ENCODE data around the gene CLIP2.
"Not testable (repeated sequence)": the region's sequence is repeated elsewhere in the genome, so short reads cannot be mapped to it uniquely, and the experiment has no call there.

The CLIP2 gene

GRCh38 chr7:74407958-74408357 lies 118.8 kb downstream of the CLIP2 start:
- DNase-seq = no peak

- DNase-seq = no peak
Observed at GRCh38 chr7:74409571-74409970, 120.4 kb downstream of the CLIP2 start.

DNA sequence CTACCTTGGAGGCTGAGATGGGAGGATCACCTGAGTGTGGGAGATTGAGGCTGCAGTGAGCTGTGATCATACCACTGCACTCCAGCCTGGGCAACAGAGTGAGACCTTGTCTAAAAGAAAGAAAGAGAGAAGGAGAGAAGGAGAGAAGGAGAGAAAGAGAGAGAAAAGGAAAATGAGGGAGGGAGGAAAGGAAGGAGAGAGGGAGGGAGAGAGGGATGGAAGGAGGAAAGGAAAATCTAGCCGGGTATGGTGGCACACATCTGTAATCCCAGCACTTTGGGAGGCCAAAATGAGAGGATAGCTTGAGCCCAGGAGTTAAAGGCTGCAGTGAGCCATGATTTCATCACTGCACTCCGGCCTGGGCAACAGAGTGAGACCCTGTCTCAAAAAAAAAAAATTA lies 121.6 kb downstream of the CLIP2 start:
- DNase-seq = no peak

DNA sequence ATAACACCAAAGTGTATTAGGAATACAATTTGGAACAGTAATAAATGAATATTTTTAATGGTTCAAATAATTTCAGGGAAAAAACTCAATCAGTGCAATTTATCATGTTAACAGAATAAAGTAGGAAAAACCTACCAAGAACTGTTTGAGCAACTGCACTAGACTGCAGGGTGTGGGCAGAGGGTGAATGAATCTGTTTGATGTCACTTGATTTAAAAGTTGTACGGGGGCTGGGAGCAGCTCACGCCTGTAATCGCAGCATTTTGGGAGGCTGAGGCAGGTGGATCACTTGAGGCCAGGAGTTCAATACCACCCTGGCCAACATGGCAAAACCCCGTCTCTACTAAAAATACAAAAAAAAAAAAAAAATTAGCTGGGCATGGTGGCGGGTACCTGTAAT lies 122.4 kb downstream of the CLIP2 start:
- not testable (repeated sequence) for DNase-seq

GRCh38 chr7:74412056-74412455 lies 122.8 kb downstream of the CLIP2 start:
- no peak for DNase-seq

- DNase-seq = no peak
Observed at GRCh38 chr7:74412603-74413002, 123.4 kb downstream of the CLIP2 start.

GRCh38 chr7:74414595-74415333 lies 125.6 kb downstream of the CLIP2 start:
- DNase-seq = not testable (repeated sequence)

DNA sequence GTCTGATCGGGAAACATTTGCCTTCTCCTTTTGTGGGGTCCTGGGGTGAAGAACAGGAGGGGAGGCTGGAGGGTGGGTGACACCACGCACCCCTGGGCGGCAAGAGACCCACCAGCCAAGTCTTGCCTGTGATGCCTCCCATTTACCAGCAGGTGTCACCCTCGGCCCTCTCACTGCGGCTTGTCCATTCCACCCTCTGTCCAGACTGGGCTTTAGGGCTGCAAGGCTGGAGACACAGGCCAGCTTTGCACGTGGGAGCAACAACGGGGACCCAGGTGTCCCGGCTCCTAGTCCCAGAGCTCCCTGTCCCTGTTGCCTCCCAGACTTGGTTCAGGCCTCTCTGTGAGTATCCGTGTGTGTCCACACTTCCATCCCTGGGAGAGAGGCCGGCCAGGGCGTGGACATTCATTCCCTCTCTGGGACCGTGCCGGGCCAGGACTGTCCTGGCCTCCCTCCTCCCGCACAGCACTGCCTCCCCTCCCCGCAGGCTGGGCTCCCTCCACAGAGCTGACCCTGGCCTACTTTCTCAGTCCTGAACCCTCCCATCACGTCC lies 128.3 kb downstream of the CLIP2 start:
- peak; percentile 63 to 65 for DNase-seq

- no peak for DNase-seq
Observed at GRCh38 chr7:74418076-74418475, 128.9 kb downstream of the CLIP2 start.

DNA sequence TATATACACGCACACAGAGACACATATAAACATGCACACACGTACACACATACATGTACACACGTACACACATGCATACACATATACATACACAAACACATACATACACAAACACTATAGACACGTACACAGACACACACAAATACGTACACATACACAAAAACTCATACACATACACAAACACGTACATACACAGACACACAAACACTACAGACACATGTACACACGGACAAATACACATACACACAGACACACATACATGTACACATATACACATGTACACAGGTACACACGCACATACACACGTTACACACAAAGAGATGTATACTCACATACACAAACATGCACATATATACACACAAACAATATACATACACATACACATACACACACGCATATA lies 129.3 kb downstream of the CLIP2 start:
- DNase-seq = no peak

DNA sequence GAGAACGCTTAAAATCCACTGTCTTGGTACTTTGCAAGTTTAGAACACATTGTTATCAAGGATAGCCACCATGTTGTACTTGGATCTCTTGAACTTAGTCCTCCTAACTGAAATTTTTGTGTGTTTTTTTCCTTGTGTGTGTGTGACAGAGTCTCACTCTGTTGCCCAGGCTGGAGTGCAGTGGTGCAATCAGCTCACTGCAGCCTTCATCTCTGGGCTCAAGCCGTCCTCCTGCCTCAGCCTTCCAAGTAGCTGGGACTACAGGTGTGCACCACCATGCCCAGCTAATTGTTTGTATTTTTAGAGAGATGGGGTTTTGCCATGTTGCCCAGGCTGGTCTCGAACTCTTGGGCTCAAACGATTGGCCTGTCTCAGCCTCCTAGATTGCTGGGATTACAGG lies 130.0 kb downstream of the CLIP2 start:
- DNase-seq = not testable (repeated sequence)

DNA sequence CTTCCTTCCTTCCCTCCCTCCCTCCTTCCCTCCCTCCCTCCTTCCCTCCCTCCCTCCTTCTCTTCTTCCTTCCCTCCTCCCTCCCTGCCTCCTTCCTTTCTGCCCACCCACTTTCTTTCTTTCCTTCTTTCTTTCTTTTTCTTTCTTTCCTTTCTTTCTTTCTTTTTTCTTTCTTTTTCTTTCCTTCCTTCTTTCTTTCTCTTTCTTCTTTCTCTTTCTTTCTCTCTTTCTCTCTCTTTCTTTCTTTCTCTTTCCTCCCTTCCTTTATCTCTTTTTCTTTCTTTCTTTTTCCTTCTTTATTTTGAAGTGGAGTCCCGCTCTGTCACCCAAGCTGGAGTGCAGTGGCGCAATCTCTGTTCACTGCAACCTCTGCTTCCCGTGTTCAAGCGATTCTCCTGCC lies 130.8 kb downstream of the CLIP2 start:
- DNase-seq = no peak

DNA sequence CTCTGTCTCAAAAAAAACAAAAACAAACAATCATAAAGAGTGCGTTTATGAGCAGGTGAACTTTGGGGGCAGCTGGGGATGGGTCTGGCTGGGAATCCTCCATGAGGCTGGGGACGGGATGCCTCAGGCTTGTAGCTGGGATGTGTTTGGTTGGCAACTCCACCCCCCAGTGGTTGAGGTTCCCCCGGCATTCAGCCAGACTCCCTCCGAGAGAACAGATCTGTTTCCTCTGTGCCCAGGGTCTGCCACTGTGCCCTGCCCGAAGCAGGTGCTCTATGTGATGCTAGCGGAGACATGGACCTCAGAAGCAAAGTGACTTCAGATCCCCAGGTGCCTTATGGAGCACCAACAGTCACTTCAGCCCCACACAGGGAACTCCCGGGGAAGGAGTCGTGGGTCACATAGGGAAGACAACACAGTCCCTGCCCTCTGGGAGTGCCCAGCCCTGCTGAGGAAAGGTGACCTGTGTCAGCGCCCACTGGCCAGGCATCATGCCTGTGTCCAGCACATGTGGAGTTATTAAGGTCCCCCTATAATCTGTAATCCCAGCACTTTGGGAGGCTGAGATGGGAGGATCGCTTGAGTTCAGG lies 135.2 kb downstream of the CLIP2 start:
- no peak for DNase-seq

GRCh38 chr7:74428023-74428422 lies 138.8 kb downstream of the CLIP2 start:
- DNase-seq = no peak

DNA sequence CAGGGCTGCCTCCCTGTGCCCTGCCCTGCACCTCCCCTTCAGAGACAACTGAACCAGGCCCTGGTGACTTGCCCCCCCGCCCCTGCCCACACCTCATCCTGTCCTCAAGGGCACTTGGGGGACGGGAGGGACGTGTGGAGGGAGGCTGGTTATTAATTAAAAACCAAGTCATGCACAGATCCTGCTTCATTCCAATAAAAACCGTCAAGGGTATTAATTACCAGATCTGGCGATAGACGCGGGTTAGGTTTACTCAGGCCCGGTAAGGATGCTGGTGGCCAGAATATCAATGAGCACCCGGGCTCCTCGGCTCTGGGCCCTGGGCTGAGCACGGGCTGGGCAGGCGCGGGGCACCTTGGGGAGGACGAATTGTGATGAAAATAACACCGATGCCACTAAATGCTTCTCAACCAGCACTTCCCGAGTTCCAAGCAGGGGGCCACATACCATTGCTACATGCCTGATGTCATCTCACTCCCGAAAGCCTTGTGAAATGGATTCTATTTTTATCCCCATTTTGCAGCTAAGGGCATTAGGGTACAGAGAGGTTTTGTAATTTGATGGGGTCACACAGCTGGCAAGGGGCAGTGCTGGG lies 140.0 kb downstream of the CLIP2 start:
- no peak for DNase-seq

DNA sequence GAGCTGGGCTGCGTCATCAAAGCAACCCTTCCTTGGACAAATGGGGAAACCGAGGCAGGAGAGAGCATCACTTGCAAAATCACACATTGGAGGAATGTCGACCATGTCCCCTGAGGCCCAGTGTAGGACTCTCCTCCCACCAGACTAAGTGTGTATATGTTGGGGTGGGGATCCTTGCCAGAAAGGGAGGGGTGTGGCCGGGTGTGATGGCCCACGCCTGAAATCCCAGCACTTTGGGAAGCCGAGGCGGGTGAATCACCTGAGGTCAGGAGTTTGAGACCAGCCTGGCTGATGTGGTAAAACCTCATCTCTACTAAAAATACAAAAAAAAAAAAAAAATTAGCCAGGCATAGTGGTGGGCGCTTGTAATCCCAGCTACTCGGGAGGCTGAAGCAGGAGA lies 141.2 kb downstream of the CLIP2 start:
- DNase-seq = not testable (repeated sequence)

GRCh38 chr7:74430961-74431466 lies 141.8 kb downstream of the CLIP2 start:
- no peak for DNase-seq

- DNase-seq = not testable (repeated sequence)
Observed at GRCh38 chr7:74437291-74437571, 148.0 kb downstream of the CLIP2 start.

DNA sequence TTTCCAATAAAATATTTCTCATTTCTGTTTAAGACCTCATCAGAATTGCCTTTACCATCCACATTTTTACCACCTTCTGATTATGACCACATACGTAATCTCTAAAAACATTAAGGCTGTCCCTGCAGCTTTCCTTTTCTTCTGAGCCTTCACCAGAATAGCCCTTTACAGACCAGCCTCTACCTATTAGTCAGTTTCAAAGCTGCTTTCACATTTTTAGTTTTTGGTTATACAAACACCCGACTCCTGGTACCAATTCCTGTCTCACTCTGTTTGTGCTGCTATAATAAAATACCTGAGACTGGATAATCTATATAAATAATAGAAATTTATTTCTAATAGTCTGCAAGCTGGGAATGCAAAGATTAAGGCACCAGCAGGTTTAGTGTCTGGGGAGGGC lies 149.1 kb downstream of the CLIP2 start:
- no peak for DNase-seq

GRCh38 chr7:74439541-74439940 lies 150.3 kb downstream of the CLIP2 start:
- no peak for DNase-seq

DNA sequence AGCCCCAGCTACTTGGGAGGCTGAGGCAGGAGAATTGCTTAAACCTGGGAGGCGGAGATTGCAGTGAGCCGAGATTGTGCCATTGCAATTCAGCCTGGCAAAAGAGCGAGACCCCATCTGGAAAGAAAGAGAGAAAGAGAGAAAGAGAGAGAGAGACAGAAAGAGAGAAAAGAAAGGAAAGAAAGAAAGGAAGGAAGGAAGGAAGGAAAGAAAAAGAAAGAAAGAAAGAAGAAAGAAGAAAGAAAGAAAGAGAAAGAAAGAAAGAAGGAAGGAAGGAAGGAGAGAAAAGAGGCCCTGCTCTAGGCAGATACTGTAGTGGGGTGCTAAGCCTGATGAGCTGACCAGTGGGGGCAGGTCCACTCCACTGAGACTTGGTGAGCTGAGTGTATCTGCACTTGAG lies 150.9 kb downstream of the CLIP2 start:
- not testable (repeated sequence) for DNase-seq

DNA sequence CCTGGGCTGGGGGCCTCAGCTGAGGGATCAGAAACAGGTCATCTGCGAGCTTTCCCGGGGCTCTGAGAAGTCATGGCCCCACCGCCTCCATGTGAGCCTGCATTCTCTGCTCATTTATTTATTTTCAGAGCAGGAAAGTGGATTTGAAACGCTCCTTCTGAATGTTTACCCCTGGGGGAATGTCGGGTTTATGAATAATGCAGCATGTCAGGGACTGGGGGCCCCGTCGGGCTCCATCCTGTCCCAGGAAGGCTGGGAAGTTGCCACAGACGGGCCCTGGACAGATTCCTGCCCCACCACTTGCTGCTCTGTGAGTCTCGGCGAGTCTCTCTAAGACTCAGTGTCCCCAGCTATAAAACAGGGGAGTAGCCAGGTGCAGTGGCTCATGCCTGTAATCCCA lies 152.6 kb downstream of the CLIP2 start:
- DNase-seq = no peak

DNA sequence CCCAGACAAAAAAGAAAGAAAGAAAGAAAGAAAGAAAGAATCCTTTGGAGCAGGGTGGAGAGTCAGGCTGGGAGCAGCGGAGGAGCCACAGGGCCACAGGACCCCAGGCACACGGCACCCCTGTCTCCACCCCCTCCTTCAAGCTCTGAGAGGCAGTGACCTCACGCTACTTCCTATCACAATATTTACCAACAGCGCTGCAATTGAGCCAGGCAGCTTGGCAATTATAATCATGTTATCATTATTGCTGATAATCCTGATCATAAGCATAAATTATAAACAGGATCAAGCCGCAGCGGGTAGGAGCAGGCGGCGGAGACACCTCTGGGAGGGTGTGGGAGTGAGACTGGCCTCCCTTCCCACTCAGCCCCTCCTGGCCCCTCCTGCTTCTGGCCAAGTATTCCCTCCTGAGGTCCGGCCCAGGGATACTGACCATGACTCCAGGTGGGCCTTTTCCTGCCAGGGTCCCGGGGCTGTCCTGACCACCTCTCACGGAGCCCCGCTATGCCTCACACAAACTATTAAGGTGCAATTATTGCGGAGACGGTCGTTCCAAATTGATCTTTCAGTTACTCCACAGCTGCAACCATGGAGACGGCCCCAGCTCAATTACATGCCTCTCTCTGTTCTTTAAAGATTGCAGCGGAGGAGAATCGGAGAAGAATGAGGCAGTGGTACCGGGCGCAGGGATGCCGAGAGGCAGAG lies 154.5 kb downstream of the CLIP2 start:
- DNase-seq = no peak

DNA sequence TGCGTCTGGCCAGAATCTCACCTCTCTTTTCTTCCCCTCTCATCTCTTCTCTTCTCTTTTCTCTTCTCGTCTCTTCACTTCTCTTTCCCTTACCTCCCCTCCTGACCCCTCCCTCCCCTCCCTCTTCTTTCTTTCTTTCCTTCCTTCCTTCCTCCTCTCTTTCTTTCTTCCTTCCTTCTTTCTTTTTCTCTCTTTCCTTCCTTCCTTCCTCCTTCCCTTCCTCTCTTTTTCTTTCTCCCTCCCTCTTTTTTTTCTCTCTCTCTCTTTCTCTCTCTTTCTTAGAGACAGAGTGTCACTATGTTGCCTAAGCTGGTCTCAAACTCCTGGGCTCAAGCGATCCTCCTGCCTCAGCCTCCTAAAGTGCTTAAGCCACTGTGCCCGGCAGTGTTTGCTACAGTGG lies 159.9 kb downstream of the CLIP2 start:
- no peak for DNase-seq

Data from stimulated activated CD4-positive, alpha-beta T cell treated with anti-CD3 and anti-CD28 coated beads, Interleukin-2, amount 100 ng/mL, for 24 hours (primary cell).